CD14-positive monocyte (primary cell): ENCODE results near the gene PSMD14. TPM values are rescaled to one million over a fixed set of nuclear protein-coding genes. Genes with fewer than 3 reads are reported as not detected.

ENCODE experiments used
- DNase-seq, 3 donors: peaks; one replicate each; pipeline ENCODE4 v3.0.0-alpha.2; 2011 to 2022
- H2AFZ ChIP-seq: 2 replicates; pipeline ENCODE4 v1.6.0; 2012; ENCODE audit warnings: mild to moderate bottlenecking, low read depth, low read length, inconsistent platforms; ENCODE audit not compliant: insufficient read depth, poor library complexity, severe bottlenecking
- H3K27ac ChIP-seq, 2 donors: 1 replicate in 1 of 2; 2 replicates in 1 of 2; pipeline ENCODE4 v1.5.1; 2012 to 2013; ENCODE audit warnings: low read length in 2 of 2, control low read depth in 1 of 2, inconsistent platforms in 1 of 2, low read depth in 1 of 2, mild to moderate bottlenecking in 1 of 2
- H3K27me3 ChIP-seq, 2 donors: one replicate each; pipeline versions ENCODE4 v1.6.0 to v1.6.1; 2011 to 2013; ENCODE audit warnings: low read length in 2 of 2; ENCODE audit not compliant: control insufficient read depth in 2 of 2, insufficient read depth in 2 of 2
- H3K36me3 ChIP-seq, 2 donors: replicated peaks in 1 of 2; 1 replicate in 1 of 2; 2 replicates in 1 of 2; pipeline versions ENCODE4 v1.5.1 to v1.6.1; 2012 to 2013; ENCODE audit warnings: low read length in 2 of 2, control low read depth in 1 of 2, inconsistent platforms in 1 of 2, mild to moderate bottlenecking in 1 of 2; ENCODE audit not compliant: insufficient read depth in 2 of 2, control insufficient read depth in 1 of 2
- H3K4me1 ChIP-seq, 2 donors: 1 replicate in 1 of 2; 2 replicates in 1 of 2; pipeline versions ENCODE4 v1.5.1 to v1.6.1; 2012 to 2013; ENCODE audit warnings: low read length in 2 of 2, control low read depth in 1 of 2, inconsistent platforms in 1 of 2, mild to moderate bottlenecking in 1 of 2, moderate library complexity in 1 of 2; ENCODE audit not compliant: insufficient read depth in 2 of 2, control insufficient read depth in 1 of 2
- H3K4me2 ChIP-seq: replicated peaks from 2 replicates; pipeline ENCODE3; 2012; ENCODE audit warnings: low read length, moderate library complexity, mild to moderate bottlenecking; ENCODE audit not compliant: poor library complexity, severe bottlenecking; ENCODE audit errors: extremely low read depth
- H3K4me3 ChIP-seq, 3 experiments: fragments of 200-600 bp in 1 of 3; sonication (generic) in 1 of 3; replicated peaks in 1 of 3; 1 replicate in 2 of 3; 2 replicates in 1 of 3; pipeline ENCODE4 v1.5.1; 2011 to 2013; ENCODE audit warnings: low read length in 3 of 3, mild to moderate bottlenecking in 3 of 3, control low read depth in 2 of 3, low read depth in 2 of 3, inconsistent platforms in 1 of 3, moderate library complexity in 1 of 3
- H3K79me2 ChIP-seq: 2 replicates; pipeline ENCODE4 v1.6.0; 2012; ENCODE audit warnings: mild to moderate bottlenecking, control low read depth, inconsistent platforms, low read length, moderate library complexity; ENCODE audit not compliant: insufficient read depth
- H3K9ac ChIP-seq: 2 replicates; pipeline ENCODE4 v1.6.0; 2017; ENCODE audit warnings: low read length, mild to moderate bottlenecking; ENCODE audit not compliant: insufficient read depth, poor library complexity, severe bottlenecking
- H3K9me3 ChIP-seq, 2 donors: replicated peaks in 1 of 2; 1 replicate in 1 of 2; 2 replicates in 1 of 2; pipeline versions ENCODE4 v1.5.1 to v1.6.1; 2012 to 2013; ENCODE audit warnings: low read length in 2 of 2, control low read depth in 1 of 2; ENCODE audit not compliant: control insufficient read depth in 1 of 2, insufficient read depth in 1 of 2
- H4K20me1 ChIP-seq: 2 replicates; pipeline ENCODE4 v1.6.0; 2012; ENCODE audit warnings: mild to moderate bottlenecking, low read length, control low read depth, moderate library complexity; ENCODE audit not compliant: insufficient read depth
- H3K27ac Mint-ChIP-seq, 7 donors: one replicate each; pipeline ENCODE4 v1.8.0; 2020; ENCODE audit warnings: mild to moderate bottlenecking in 7 of 7, mixed read lengths in 7 of 7, moderate library complexity in 6 of 7, inconsistent platforms in 2 of 7
- H3K27me3 Mint-ChIP-seq, 3 donors: one replicate each; pipeline ENCODE4 v1.8.0; 2021 to 2022; ENCODE audit warnings: low read depth in 3 of 3, mild to moderate bottlenecking in 3 of 3, mixed read lengths in 3 of 3, moderate library complexity in 3 of 3, inconsistent platforms in 1 of 3
- H3K36me3 Mint-ChIP-seq, 2 donors: one replicate each; pipeline ENCODE4 v1.8.0; 2020; ENCODE audit warnings: mixed read lengths in 2 of 2, inconsistent platforms in 1 of 2, mild to moderate bottlenecking in 1 of 2
- H3K4me1 Mint-ChIP-seq: one replicate; pipeline ENCODE4 v1.8.0; 2020; ENCODE audit warnings: mild to moderate bottlenecking, mixed read lengths
- H3K4me3 Mint-ChIP-seq, 2 donors: one replicate each; pipeline ENCODE4 v1.8.0; 2020; ENCODE audit warnings: mild to moderate bottlenecking in 2 of 2, mixed read lengths in 2 of 2, moderate library complexity in 1 of 2
- H3K9me3 Mint-ChIP-seq, 7 donors: one replicate each; pipeline ENCODE4 v1.8.0; 2020 to 2022; ENCODE audit warnings: mixed read lengths in 7 of 7, mild to moderate bottlenecking in 6 of 7, moderate library complexity in 6 of 7, inconsistent platforms in 2 of 7
- WGBS: methylation state at CpG from one replicate; pipeline ENCODE4 v1.1.5; 2013; ENCODE audit warnings: missing lambda C conversion rate; ENCODE audit not compliant: insufficient coverage; 5-methylcytosine and 5-hydroxymethylcytosine counted together
- intact Hi-C, 2 donors: fragments of 100-400 bp; cut with micrococcal nuclease; formaldehyde crosslinking; loops; one replicate each; pipeline versions ENCODE4 v1.15.0 to v1.15.1; 2023
- polyA plus RNA-seq, 3 donors: library from polyadenylated mRNA; depleted of rRNA in 1 of 3; unstranded in 2 of 3; stranded (reverse) in 1 of 3; fragments of 300-500 nt in 2 of 3; fragments of >200 nt in 1 of 3; fragmentation: Illumina TruSeq in 2 of 3; gene quantifications; 1 replicate in 2 of 3; 2 replicates in 1 of 3; pipeline ENCODE4 v1.2.3, GENCODE V29; 2012 to 2021
- TF ChIP-seq, protein P1 (sequence below): fragments of 200-600 bp; IDR thresholded peaks from one replicate; pipeline ENCODE4 v1.8.0; 2022; ENCODE audit warnings: antibody characterized with exemption, mild to moderate bottlenecking

PSMD14 gene
- polyA plus RNA-seq, 3 donors: 8.7 to 37.8 (median 29.3) TPM

DNA sequence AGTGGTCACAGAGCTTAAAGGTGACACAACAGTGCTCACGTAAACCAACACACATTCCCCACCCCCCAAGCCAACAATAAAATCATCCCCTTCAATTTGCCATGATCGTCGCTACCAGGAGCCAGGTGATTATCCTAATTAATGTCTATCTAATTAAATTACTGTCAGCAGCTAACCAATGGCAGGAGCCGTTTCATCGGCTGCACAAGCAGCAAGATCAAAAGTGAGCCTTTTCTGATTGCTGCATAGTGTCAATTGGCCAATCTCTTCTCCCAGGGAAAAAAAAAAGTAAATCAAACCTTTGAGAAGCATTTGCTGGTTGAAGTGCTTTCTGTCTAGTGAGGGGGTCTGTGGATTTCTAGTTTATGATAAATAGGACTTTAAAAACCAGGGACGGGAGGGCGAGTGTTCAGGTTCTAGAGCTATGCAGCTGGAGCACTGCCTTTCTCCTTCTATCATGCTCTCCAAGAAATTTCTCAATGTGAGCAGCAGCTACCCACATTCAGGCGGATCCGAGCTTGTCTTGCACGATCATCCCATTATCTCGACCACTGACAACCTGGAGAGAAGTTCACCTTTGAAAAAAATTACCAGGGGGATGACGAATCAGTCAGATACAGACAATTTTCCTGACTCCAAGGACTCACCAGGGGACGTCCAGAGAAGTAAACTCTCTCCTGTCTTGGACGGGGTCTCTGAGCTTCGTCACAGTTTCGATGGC, 107.9 kb downstream of the PSMD14 start, which contains the start of gene TBR1:
TBR1 (plus strand) TSS at position 311 of the 721 bp plus-strand sequence; CDS start at position 425, 114 bp downstream.
- DNase-seq: no peak
- peak within 1 kb of the TSS; percentile 66 for H3K4me2 ChIP-seq

DNA sequence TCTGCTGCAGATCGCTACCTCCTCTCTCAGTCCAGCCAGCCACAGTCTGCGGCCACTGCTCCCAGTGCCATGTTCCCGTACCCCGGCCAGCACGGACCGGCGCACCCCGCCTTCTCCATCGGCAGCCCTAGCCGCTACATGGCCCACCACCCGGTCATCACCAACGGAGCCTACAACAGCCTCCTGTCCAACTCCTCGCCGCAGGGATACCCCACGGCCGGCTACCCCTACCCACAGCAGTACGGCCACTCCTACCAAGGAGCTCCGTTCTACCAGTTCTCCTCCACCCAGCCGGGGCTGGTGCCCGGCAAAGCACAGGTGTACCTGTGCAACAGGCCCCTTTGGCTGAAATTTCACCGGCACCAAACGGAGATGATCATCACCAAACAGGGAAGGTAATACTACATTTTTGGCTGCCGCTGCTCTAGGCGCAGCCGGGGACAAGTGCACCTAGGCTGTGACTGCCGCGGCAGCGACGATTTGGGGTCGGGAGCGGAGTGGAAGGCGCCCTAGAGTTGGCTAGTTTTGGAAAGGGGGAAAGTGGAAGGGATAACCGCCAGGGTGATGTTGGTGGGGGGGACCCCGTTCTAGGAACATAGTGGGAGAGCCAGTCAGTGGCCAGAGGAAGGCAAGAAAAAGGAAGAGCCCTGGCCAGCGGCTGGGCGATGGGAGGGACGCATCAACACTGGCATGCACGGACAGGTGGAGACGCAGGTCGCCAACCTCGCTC, 108.6 kb downstream of the PSMD14 start:
- H3K27me3 Mint-ChIP-seq: peaks cover 79 to 88% (median 83%) of the 10 kb centered on the region in 3 donors
- no peaks in the 10 kb centered on the region for H3K36me3 ChIP-seq
- H3K4me2 ChIP-seq: no peak overlapping the region
- H3K27me3 ChIP-seq: peaks cover 89 to 92% of the 10 kb centered on the region in 2 donors
- intact Hi-C loops: no loop called here
- peaks cover 0 to 21% (median 13%) of the 10 kb centered on the region in 7 donors for H3K9me3 Mint-ChIP-seq
- H3K27ac ChIP-seq: no peak overlapping the region
- peaks cover 6 to 26% of the 10 kb centered on the region in 2 donors for H3K36me3 Mint-ChIP-seq
- TF ChIP-seq, protein P1, sequence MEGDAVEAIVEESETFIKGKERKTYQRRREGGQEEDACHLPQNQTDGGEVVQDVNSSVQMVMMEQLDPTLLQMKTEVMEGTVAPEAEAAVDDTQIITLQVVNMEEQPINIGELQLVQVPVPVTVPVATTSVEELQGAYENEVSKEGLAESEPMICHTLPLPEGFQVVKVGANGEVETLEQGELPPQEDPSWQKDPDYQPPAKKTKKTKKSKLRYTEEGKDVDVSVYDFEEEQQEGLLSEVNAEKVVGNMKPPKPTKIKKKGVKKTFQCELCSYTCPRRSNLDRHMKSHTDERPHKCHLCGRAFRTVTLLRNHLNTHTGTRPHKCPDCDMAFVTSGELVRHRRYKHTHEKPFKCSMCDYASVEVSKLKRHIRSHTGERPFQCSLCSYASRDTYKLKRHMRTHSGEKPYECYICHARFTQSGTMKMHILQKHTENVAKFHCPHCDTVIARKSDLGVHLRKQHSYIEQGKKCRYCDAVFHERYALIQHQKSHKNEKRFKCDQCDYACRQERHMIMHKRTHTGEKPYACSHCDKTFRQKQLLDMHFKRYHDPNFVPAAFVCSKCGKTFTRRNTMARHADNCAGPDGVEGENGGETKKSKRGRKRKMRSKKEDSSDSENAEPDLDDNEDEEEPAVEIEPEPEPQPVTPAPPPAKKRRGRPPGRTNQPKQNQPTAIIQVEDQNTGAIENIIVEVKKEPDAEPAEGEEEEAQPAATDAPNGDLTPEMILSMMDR: no peak
- peaks cover 31 to 34% of the 10 kb centered on the region in 2 donors for H3K4me1 ChIP-seq
- no peaks in the 10 kb centered on the region for H4K20me1 ChIP-seq
- 7% methylated on average over 41 of the region's 41 CpGs for WGBS
- H3K4me3 ChIP-seq: no peak overlapping the region
- H2AFZ ChIP-seq: no peak overlapping the region
- no peak overlapping the region for H3K27ac Mint-ChIP-seq
- no peak overlapping the region for H3K9ac ChIP-seq
- peak overlapping the region in 1 of 2 donors; percentile 91 for H3K4me3 Mint-ChIP-seq
- no peak for DNase-seq
- peaks cover 4 to 36% of the 10 kb centered on the region in 2 donors for H3K9me3 ChIP-seq
- peaks cover 58% of the 10 kb centered on the region for H3K4me1 Mint-ChIP-seq
- H3K79me2 ChIP-seq: no peaks in the 10 kb centered on the region

More for the DNA sequence above, 107.9 kb downstream of the PSMD14 start, which contains the start of gene TBR1:
- H2AFZ ChIP-seq: no peak within 1 kb of the TSS
- Mint-ChIP-seq H3K36me3 (peaks cover 13 to 32% of the 10 kb centered on the region in 2 donors), H3K4me3 (peak within 1 kb of the TSS; percentile 18 to 91), H3K4me1 (peaks cover 58% of the 10 kb centered on the region), H3K9me3 (peaks cover 0 to 21% (median 11%) of the 10 kb centered on the region in 7 donors), H3K27me3 (peaks cover 72 to 83% (median 75%) of the 10 kb centered on the region in 3 donors), H3K27ac (no peak within 1 kb of the TSS)
- H3K27ac ChIP-seq: no peak within 1 kb of the TSS
- H4K20me1 ChIP-seq: no peaks in the 10 kb centered on the region
- intact Hi-C loops: no loop called here
- H3K4me1 ChIP-seq: peaks cover 31 to 34% of the 10 kb centered on the region in 2 donors
- no peak within 1 kb of the TSS for H3K9ac ChIP-seq
- no peaks in the 10 kb centered on the region for H3K79me2 ChIP-seq
- peaks cover 82 to 85% of the 10 kb centered on the region in 2 donors for H3K27me3 ChIP-seq
- 2% methylated on average over 13 of the region's 16 CpGs for WGBS
- H3K9me3 ChIP-seq: peaks cover 4 to 30% of the 10 kb centered on the region in 2 donors
- peak within 1 kb of the TSS in 1 of 3 experiments; percentile 59 for H3K4me3 ChIP-seq
- peaks cover 3 to 5% of the 10 kb centered on the region in 2 donors for H3K36me3 ChIP-seq
- TF ChIP-seq, protein P1: no peak
